Measurements from ENCODE around the gene ELL. TPM values are rescaled to one million over a fixed set of nuclear protein-coding genes. Genes with fewer than 3 reads are reported as not detected.

ELL gene
- total and polyA plus RNA-seq, 2 experiments from 2014 or later = 11.3 to 20.1 TPM

- H4K20me1 ChIP-seq (replicated peaks; ENCODE audit: insufficient read depth) = no peaks in the 10 kb centered on the region; the same call in none of the 2 replicates
These were observed 71.6 kb downstream of the ELL start for GRCh38 chr19:18450021-18450930.

More at GRCh38 chr19:18450021-18450930, 71.6 kb downstream of the ELL start:
- no peaks in the 10 kb centered on the region; the same call in 1 of the 2 replicates for H3K36me3 ChIP-seq (ENCODE audit: insufficient read depth)
- Mint-ChIP-seq H3K27ac (no peak overlapping the region), H3K9me3 (no peaks in the 10 kb centered on the region), H3K4me1 (peaks cover 10% of the 10 kb centered on the region; the same call in 2 of the 3 replicates), H3K36me3 (ENCODE audit: low read depth) (peaks cover 5% of the 10 kb centered on the region; the same call in 2 of the 3 replicates), H3K27me3 (ENCODE audit: insufficient read depth, low read depth, poor library complexity) (peaks cover 11% of the 10 kb centered on the region), H3K4me3 (no peak overlapping the region)
- H2AFZ ChIP-seq = no peak overlapping the region
- H3K4me2 ChIP-seq = no peak overlapping the region
- TF ChIP-seq EZH2phosphoT487 (IDR thresholded peaks at IDR 0.05; ENCODE audit: unreplicated experiment) (no peak), ZNF462 (CRISPR knock-in tag; IDR thresholded peaks at IDR 0.05) (no peak), EZH2 (IDR thresholded peaks at IDR 0.05; ENCODE audit: low read depth, unreplicated experiment) (no peak), STAT1 (IDR thresholded peaks at IDR 0.05; ENCODE audit: unreplicated experiment) (no peak)
- TF ChIP-seq, protein P1, sequence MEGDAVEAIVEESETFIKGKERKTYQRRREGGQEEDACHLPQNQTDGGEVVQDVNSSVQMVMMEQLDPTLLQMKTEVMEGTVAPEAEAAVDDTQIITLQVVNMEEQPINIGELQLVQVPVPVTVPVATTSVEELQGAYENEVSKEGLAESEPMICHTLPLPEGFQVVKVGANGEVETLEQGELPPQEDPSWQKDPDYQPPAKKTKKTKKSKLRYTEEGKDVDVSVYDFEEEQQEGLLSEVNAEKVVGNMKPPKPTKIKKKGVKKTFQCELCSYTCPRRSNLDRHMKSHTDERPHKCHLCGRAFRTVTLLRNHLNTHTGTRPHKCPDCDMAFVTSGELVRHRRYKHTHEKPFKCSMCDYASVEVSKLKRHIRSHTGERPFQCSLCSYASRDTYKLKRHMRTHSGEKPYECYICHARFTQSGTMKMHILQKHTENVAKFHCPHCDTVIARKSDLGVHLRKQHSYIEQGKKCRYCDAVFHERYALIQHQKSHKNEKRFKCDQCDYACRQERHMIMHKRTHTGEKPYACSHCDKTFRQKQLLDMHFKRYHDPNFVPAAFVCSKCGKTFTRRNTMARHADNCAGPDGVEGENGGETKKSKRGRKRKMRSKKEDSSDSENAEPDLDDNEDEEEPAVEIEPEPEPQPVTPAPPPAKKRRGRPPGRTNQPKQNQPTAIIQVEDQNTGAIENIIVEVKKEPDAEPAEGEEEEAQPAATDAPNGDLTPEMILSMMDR (conservative IDR thresholded peaks at IDR 0.05; ENCODE audit: low read depth in 2 of 2) = no peak
- H3F3A ChIP-seq (replicated peaks; ENCODE audit: low read depth) = 0 out of 2 replicates have a peak, but pooled peaks cover 3% of the 10 kb centered on the region
- no peaks in the 10 kb centered on the region for H3K9me2 ChIP-seq (ENCODE audit: insufficient read depth)
- no peak overlapping the region for H3K4me3 ChIP-seq
- no peak overlapping the region for H3K27ac ChIP-seq (ENCODE audit: low read depth)
- no peak; the same call in 2 of the 3 replicates for ATAC-seq
- no peaks in the 10 kb centered on the region for H3K27me3 ChIP-seq (ENCODE audit: insufficient read depth)
- DNase-seq (ENCODE audit: low spot score) = no peak
- H3K4me1 ChIP-seq (ENCODE audit: insufficient read depth) = no peaks in the 10 kb centered on the region
- H3K79me2 ChIP-seq (replicated peaks; ENCODE audit: insufficient read depth) = no peaks in the 10 kb centered on the region
